H1 (cell line): Measurements from ENCODE around the gene DAPL1. TPM values are rescaled to one million over a fixed set of nuclear protein-coding genes. Genes with fewer than 3 reads are reported as not detected.
"Not testable (repeated sequence)": the region's sequence is repeated elsewhere in the genome, so short reads cannot be mapped to it uniquely, and the experiment has no call there.

Source experiments
- CTCF ChIA-PET: fragments of 300-600 bp; sonication (Branson Sonifier 250); formaldehyde crosslinking; loops from one replicate; lab custom pipeline; 2021; ENCODE audit not compliant: partially characterized antibody; lab: Charles Lee
- POLR2A ChIA-PET: fragments of 300-600 bp; sonication (Branson Sonifier 250); formaldehyde crosslinking; loops from one replicate; lab custom pipeline; 2021; ENCODE audit warnings: inconsistent platforms; ENCODE audit not compliant: partially characterized antibody; lab: Charles Lee
- DNase-seq, 2 experiments: peaks; one replicate each; pipeline versions ENCODE4 v3.0.0 to v3.0.0-alpha.2; 2010 to 2022; ENCODE audit warnings: low spot score in 2 of 2, low read depth in 1 of 2, mixed read lengths in 1 of 2
- FAIRE-seq: peaks from 2 replicates; lab custom pipeline; 2011; peaks lifted over from hg19 to GRCh38; lab: Jason Lieb, UNC
- H2AFZ ChIP-seq: 2 replicates; pipeline ENCODE4 v1.8.1; 2012; ENCODE audit warnings: low read length, inconsistent platforms
- H2AK5ac ChIP-seq: 2 replicates; pipeline ENCODE4 v1.6.1; 2013; ENCODE audit warnings: low read depth, low read length
- H2BK120ac ChIP-seq: replicated peaks from 2 replicates; pipeline ENCODE3; 2013; ENCODE audit warnings: low read depth, low read length, inconsistent platforms
- H2BK12ac ChIP-seq: 2 replicates; pipeline ENCODE4 v1.6.1; 2013; ENCODE audit warnings: low read depth, low read length
- H2BK15ac ChIP-seq: 2 replicates; pipeline ENCODE4 v1.6.1; 2013; ENCODE audit warnings: low read length
- H2BK20ac ChIP-seq: 2 replicates; pipeline ENCODE4 v1.6.1; 2013; ENCODE audit warnings: low read length
- H2BK5ac ChIP-seq: 2 replicates; pipeline ENCODE4 v1.6.1; 2013; ENCODE audit warnings: low read depth, low read length
- H3K14ac ChIP-seq: 2 replicates; pipeline ENCODE4 v1.6.1; 2013; ENCODE audit warnings: inconsistent platforms; ENCODE audit not compliant: insufficient read length
- H3K18ac ChIP-seq: 2 replicates; pipeline ENCODE4 v1.6.1; 2013; ENCODE audit warnings: low read length; ENCODE audit errors: extremely low read depth
- H3K23ac ChIP-seq: 2 replicates; pipeline ENCODE4 v1.6.1; 2013; ENCODE audit warnings: inconsistent platforms; ENCODE audit not compliant: insufficient read length
- H3K23me2 ChIP-seq: 2 replicates; pipeline ENCODE4 v1.6.1; 2013; ENCODE audit warnings: low read depth, low read length
- H3K27ac ChIP-seq: 2 replicates; pipeline ENCODE4 v1.6.1; 2011; ENCODE audit warnings: low read depth, low read length, inconsistent platforms
- H3K27me3 ChIP-seq, 4 experiments: replicated peaks in 1 of 4; 1 replicate in 1 of 4; 2 replicates in 3 of 4; pipeline versions ENCODE4 v1.6.1 to v1.8.1; 2011 to 2013; ENCODE audit warnings: low read length in 3 of 4, mild to moderate bottlenecking in 3 of 4, inconsistent platforms in 2 of 4, mixed read lengths in 2 of 4, moderate library complexity in 1 of 4; ENCODE audit not compliant: control insufficient read depth in 3 of 4, insufficient read depth in 3 of 4; ENCODE audit errors: extremely low read depth in 1 of 4
- H3K36me3 ChIP-seq, 4 experiments: 2 replicates each; pipeline versions ENCODE4 v1.6.1 to v1.8.1; 2011 to 2013; ENCODE audit warnings: mild to moderate bottlenecking in 4 of 4, low read length in 3 of 4, moderate library complexity in 2 of 4, control low read depth in 1 of 4, inconsistent platforms in 1 of 4; ENCODE audit not compliant: insufficient read depth in 4 of 4, control insufficient read depth in 2 of 4
- H3K4ac ChIP-seq: replicated peaks from 2 replicates; pipeline ENCODE3; 2013; ENCODE audit warnings: low read length, low read depth, mixed read lengths, inconsistent platforms; ENCODE audit not compliant: insufficient read length
- H3K4me1 ChIP-seq, 4 experiments: replicated peaks in 1 of 4; 1 replicate in 1 of 4; 2 replicates in 3 of 4; pipeline versions ENCODE4 v1.6.1 to v1.8.1; 2011 to 2013; ENCODE audit warnings: low read length in 3 of 4, inconsistent platforms in 2 of 4, mixed read lengths in 1 of 4; ENCODE audit not compliant: insufficient read depth in 4 of 4, control insufficient read depth in 3 of 4
- H3K4me2 ChIP-seq, 2 experiments: 2 replicates each; pipeline versions ENCODE4 v1.6.1 to v1.8.1; 2011 to 2013; ENCODE audit warnings: low read depth in 2 of 2, low read length in 2 of 2, control low read depth in 1 of 2, inconsistent platforms in 1 of 2, mild to moderate bottlenecking in 1 of 2; ENCODE audit not compliant: insufficient read depth in 1 of 2
- H3K4me3 ChIP-seq, 4 experiments: fragments of 200-600, 300-600 bp in 1 of 4; sonication (generic), shearing (Covaris generic), sonication (Bioruptor Twin) in 1 of 4; 2 replicates each; pipeline versions ENCODE4 v1.5.1 to v1.8.1; 2011 to 2016; ENCODE audit warnings: low read length in 4 of 4, low read depth in 3 of 4, control low read depth in 2 of 4, inconsistent platforms in 2 of 4, mild to moderate bottlenecking in 2 of 4, mixed read lengths in 1 of 4, moderate library complexity in 1 of 4; ENCODE audit not compliant: insufficient read depth in 2 of 4; ENCODE audit errors: extremely low read depth in 1 of 4
- H3K56ac ChIP-seq: replicated peaks from 2 replicates; pipeline ENCODE3; 2013; ENCODE audit warnings: low read depth, mild to moderate bottlenecking, mixed read lengths, low read length, inconsistent platforms; ENCODE audit not compliant: insufficient read length
- H3K79me1 ChIP-seq: 2 replicates; pipeline ENCODE4 v1.6.1; 2013; ENCODE audit warnings: low read depth, low read length, control low read depth
- H3K79me2 ChIP-seq, 2 experiments: 2 replicates each; pipeline versions ENCODE4 v1.6.1 to v1.8.1; 2012 to 2013; ENCODE audit warnings: low read length in 2 of 2, mild to moderate bottlenecking in 2 of 2, inconsistent platforms in 1 of 2; ENCODE audit not compliant: insufficient read depth in 2 of 2, control insufficient read depth in 1 of 2
- H3K9ac ChIP-seq, 4 experiments: replicated peaks in 1 of 4; 1 replicate in 1 of 4; 2 replicates in 3 of 4; pipeline versions ENCODE4 v1.6.1 to v1.8.1; 2011 to 2013; ENCODE audit warnings: low read depth in 3 of 4, low read length in 3 of 4, control low read depth in 2 of 4, mild to moderate bottlenecking in 2 of 4, moderate library complexity in 2 of 4, inconsistent platforms in 1 of 4; ENCODE audit errors: extremely low read depth in 1 of 4
- H3K9me3 ChIP-seq, 2 experiments: 2 replicates each; pipeline versions ENCODE4 v1.6.1 to v1.8.1; 2012 to 2013; ENCODE audit warnings: mild to moderate bottlenecking in 2 of 2, moderate library complexity in 2 of 2, control low read depth in 1 of 2, inconsistent platforms in 1 of 2, low read depth in 1 of 2, low read length in 1 of 2, mixed read lengths in 1 of 2; ENCODE audit not compliant: insufficient read depth in 2 of 2
- H4K20me1 ChIP-seq, 2 experiments: replicated peaks in 1 of 2; 2 replicates each; pipeline versions ENCODE3 to v1.8.1; 2011 to 2013; ENCODE audit warnings: inconsistent platforms in 2 of 2, low read length in 2 of 2, mild to moderate bottlenecking in 1 of 2; ENCODE audit not compliant: insufficient read depth in 2 of 2, control insufficient read depth in 1 of 2
- H4K5ac ChIP-seq: 2 replicates; pipeline ENCODE4 v1.6.1; 2013; ENCODE audit warnings: low read length, low read depth, mixed read lengths, inconsistent platforms; ENCODE audit not compliant: insufficient read length
- H4K8ac ChIP-seq: 2 replicates; pipeline ENCODE4 v1.8.0; 2013; ENCODE audit warnings: mild to moderate bottlenecking, moderate library complexity, low read length, inconsistent platforms; ENCODE audit not compliant: insufficient read depth; ENCODE audit errors: extremely low read depth
- H4K91ac ChIP-seq: replicated peaks from 2 replicates; pipeline ENCODE3; 2013; ENCODE audit warnings: low read length, mixed read lengths, inconsistent platforms; ENCODE audit not compliant: insufficient read length
- WGBS, 2 experiments: shearing (Covaris generic) in 1 of 2; methylation state at CpG; one replicate each; pipeline versions ENCODE4 v1.1.6 to v1.1.7; 2013 to 2015; ENCODE audit warnings: low lambda C conversion rate in 2 of 2, mixed read lengths in 2 of 2, inconsistent platforms in 1 of 2, low coverage in 1 of 2, missing lambda C conversion rate in 1 of 2; ENCODE audit not compliant: insufficient replicate concordance in 2 of 2, insufficient coverage in 1 of 2, insufficient read length in 1 of 2; ENCODE audit errors: extremely low coverage in 1 of 2, missing lambda C conversion rate in 1 of 2; 5-methylcytosine and 5-hydroxymethylcytosine counted together
- polyA plus RNA-seq, 7 experiments: library from polyadenylated mRNA; depleted of rRNA in 3 of 7; stranded (reverse) in 5 of 7; unstranded in 2 of 7; fragments of >200 nt in 5 of 7; fragments of 200-250 nt in 2 of 7; gene quantifications; 1 replicate in 5 of 7; 2 replicates in 1 of 7; 4 replicates in 1 of 7; pipeline versions ENCODE4 v1.2.1 to v1.2.3, GENCODE V29; 2011 to 2013; ENCODE audit warnings: missing spikeins in 2 of 7, mixed read lengths in 2 of 7
- total RNA-seq: library from RNA; stranded (reverse); fragmentation: NEBNext Ultra II Directional; extraction: Animal tissue kit (Norgen Biotek cat#: 25700); gene quantifications from 2 replicates; pipeline ENCODE4 v1.2.1, GENCODE V29; 2021

Gene DAPL1
- total and polyA plus RNA-seq, 2 of the 8 experiments (the other 6 are each of a cell fraction or from before 2014, with no cell fraction given): not detected

DNA sequence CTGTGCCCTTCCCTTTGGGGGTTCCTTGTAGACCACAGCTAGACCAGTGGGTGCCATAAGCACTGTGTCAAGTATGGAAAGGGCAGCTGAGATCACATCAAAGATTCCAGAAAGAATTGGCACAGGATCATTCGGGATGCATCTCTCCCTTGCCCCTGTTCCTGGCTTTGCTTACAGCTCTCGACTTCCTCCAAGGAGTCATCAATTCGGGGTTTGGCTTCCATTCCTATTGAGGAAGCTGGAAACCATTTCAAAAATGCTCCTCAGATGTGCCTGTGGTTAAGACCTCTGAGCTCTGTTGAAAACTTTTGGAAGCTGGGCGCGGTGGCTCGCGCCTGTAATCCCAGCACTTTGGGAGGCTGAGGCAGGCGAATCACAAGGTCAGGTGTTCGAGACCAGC is 65.1 kb downstream of the DAPL1 start:
- FAIRE-seq, H3K27me3 ChIP-seq, H2BK12ac ChIP-seq, H3K56ac ChIP-seq, H3K18ac ChIP-seq, H2AK5ac ChIP-seq, DNase-seq, H3K4me1 ChIP-seq, H3K23me2 ChIP-seq, H3K36me3 ChIP-seq, H3K23ac ChIP-seq, H3K79me2 ChIP-seq, H4K91ac ChIP-seq, H2BK20ac ChIP-seq, H3K4me2 ChIP-seq, H4K20me1 ChIP-seq, H3K9me3 ChIP-seq, H3K4me3 ChIP-seq, H4K8ac ChIP-seq, H3K27ac ChIP-seq, H2BK15ac ChIP-seq, H2BK5ac ChIP-seq, H3K4ac ChIP-seq, POLR2A ChIA-PET, H4K5ac ChIP-seq, H3K9ac ChIP-seq, H3K79me1 ChIP-seq, H2AFZ ChIP-seq, H3K14ac ChIP-seq, H2BK120ac ChIP-seq: not testable (repeated sequence)
- CTCF ChIA-PET: interaction anchor here (1.2 kb wide), 1 partner anchor 89 kb away, joined by 3 read pairs; no protein-coding TSS in a partner anchor
- WGBS, 2 experiments: 94% methylated on average over 9 of the region's 9 CpGs; no CpG with 5 or more reads in 1 of the 2 experiments

DNA sequence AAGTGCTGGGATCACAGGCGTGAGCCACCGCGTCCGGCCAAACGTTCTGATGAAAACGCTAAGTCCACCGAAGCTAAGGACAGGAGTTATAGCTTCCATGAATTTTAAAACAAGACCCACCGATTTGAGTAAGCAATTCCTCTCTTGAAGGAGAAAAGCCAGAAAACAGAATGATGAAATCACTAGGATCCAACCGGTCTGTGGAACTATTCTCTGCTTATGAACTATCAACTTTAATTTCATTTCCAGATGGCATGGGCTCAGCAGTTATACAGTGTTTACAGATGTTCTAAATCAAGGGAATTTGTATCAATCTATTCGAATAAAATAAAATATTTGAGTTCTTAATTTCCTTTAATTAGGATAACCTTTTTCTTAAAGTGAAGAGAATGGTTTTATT is 66.5 kb downstream of the DAPL1 start:
- H3K79me1 ChIP-seq, H3K56ac ChIP-seq, H3K18ac ChIP-seq, H2BK20ac ChIP-seq, H3K9me3 ChIP-seq, H3K36me3 ChIP-seq, CTCF ChIA-PET, H2BK12ac ChIP-seq, H4K20me1 ChIP-seq, H2BK120ac ChIP-seq, POLR2A ChIA-PET, H4K8ac ChIP-seq, H3K9ac ChIP-seq, DNase-seq, H2AK5ac ChIP-seq, H3K27me3 ChIP-seq, H3K79me2 ChIP-seq, H3K4ac ChIP-seq, H2BK5ac ChIP-seq, H3K4me3 ChIP-seq, H3K23ac ChIP-seq, H3K14ac ChIP-seq, H3K23me2 ChIP-seq, H3K4me1 ChIP-seq, H4K5ac ChIP-seq, H3K27ac ChIP-seq, H4K91ac ChIP-seq, H3K4me2 ChIP-seq, H2AFZ ChIP-seq, H2BK15ac ChIP-seq, FAIRE-seq: not testable (repeated sequence)
- WGBS, 2 experiments: 94% methylated on average over 10 of the region's 10 CpGs; no CpG with 5 or more reads in 1 of the 2 experiments
